NT2/D1 (cell line): ENCODE results near the gene POLR2E.

Experiments
- SUZ12 ChIP-seq: IDR thresholded peaks from 2 replicates; pipeline ENCODE4 v1.6.1; 2011; ENCODE audit not compliant: insufficient read length, insufficient read depth; ENCODE audit errors: extremely low read depth
- YY1 ChIP-seq: IDR thresholded peaks from 2 replicates; pipeline ENCODE4 v1.6.1; 2011; ENCODE audit not compliant: insufficient read length, insufficient read depth
- ZNF274 ChIP-seq: IDR thresholded peaks from 2 replicates; pipeline ENCODE4 v1.6.1; 2011; ENCODE audit warnings: mild to moderate bottlenecking, low read depth, low read length

DNA sequence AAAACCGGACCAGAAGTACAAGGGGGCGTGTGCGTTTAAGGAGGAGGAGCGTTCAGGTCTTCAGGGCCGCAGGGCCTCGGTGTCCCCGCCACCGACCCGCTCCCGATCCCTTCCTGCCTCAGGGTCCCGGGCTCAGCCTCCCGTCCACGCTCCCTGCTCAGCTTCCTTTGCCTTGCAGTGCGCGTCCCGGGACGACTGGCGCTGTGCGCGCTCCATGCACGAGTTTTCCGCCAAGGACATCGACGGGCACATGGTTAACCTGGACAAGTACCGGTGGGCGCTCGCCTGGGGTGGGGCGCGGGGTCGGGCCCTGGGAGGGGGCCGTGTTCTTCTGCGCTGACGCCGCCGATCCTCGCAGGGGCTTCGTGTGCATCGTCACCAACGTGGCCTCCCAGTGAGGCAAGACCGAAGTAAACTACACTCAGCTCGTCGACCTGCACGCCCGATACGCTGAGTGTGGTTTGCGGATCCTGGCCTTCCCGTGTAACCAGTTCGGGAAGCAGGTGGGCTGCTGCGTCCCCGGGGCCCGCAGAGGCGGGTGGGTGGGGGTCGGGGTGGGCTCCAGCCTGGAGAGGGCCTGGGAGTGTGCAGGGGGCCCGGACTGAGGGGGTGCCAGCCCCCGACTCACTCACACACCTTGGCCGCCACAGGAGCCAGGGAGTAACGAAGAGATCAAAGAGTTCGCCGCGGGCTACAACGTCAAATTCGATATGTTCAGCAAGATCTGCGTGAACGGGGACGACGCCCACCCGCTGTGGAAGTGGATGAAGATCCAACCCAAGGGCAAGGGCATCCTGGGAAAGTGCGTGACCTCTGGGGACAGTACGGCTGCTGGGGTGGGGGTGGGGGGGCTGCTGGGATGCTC lies 10.1 kb upstream of the POLR2E start:
- TF ChIP-seq SUZ12 (no peak), YY1 (no peak), ZNF274 (no peak)
